Measurements from ENCODE around the gene TBC1D14. TPM values are rescaled to one million over a fixed set of nuclear protein-coding genes. Genes with fewer than 3 reads are reported as not detected.

Gene TBC1D14
- total RNA-seq, 6 experiments from 2014 or later: 14.1 to 34.8 (median 30.6) TPM

DNA sequence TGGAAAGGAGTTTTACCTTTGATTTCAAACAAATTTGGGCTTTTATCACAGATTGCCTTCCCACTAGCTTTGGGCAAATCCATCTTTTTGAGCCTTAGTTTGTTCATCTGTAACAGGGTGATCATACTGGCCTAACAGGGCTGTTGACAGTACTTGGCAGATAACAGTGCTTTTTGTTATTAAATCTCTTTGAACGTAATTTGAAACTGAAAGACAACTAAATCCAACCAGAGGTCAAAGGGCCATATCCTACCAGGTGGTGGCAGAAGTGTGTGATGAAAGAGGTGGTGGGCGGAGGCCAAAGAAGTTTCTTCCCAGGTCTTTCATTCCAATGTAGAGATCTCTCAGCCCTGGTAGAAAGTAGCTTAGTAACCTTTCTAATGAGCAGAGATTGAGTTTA lies 98.3 kb downstream of the TBC1D14 start:
- TF ChIP-seq, protein P1, sequence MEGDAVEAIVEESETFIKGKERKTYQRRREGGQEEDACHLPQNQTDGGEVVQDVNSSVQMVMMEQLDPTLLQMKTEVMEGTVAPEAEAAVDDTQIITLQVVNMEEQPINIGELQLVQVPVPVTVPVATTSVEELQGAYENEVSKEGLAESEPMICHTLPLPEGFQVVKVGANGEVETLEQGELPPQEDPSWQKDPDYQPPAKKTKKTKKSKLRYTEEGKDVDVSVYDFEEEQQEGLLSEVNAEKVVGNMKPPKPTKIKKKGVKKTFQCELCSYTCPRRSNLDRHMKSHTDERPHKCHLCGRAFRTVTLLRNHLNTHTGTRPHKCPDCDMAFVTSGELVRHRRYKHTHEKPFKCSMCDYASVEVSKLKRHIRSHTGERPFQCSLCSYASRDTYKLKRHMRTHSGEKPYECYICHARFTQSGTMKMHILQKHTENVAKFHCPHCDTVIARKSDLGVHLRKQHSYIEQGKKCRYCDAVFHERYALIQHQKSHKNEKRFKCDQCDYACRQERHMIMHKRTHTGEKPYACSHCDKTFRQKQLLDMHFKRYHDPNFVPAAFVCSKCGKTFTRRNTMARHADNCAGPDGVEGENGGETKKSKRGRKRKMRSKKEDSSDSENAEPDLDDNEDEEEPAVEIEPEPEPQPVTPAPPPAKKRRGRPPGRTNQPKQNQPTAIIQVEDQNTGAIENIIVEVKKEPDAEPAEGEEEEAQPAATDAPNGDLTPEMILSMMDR (IDR thresholded peaks at IDR 0.05): no peak
- no peak for TF ChIP-seq POLR2A (IDR thresholded peaks at IDR 0.05)
- Histone ChIP-seq H3K27ac (peak overlapping the region in 2 of 3 donors; percentile 62 to 88), H3K27me3 (no peaks in the 10 kb centered on the region), H3K4me3 (no peak overlapping the region), H3K36me3 (peaks cover 0 to 59% (median 2%) of the 10 kb centered on the region in 4 donors), H3K4me1 (peaks cover 0 to 26% (median 9%) of the 10 kb centered on the region in 4 donors), H3K9me3 (no peaks in the 10 kb centered on the region)
- DNase-seq (peak in 2 of 3 donors; percentile 70 to 81), ATAC-seq (peak; percentile 82 to 89 (median 86))
- 14% methylated on average over 2 of the region's 2 CpGs for WGBS (ENCODE audit: insufficient coverage, low coverage, low lambda C conversion rate, missing lambda C conversion rate)
- intact Hi-C loops (cut with DNase I): no loop called here

DNA sequence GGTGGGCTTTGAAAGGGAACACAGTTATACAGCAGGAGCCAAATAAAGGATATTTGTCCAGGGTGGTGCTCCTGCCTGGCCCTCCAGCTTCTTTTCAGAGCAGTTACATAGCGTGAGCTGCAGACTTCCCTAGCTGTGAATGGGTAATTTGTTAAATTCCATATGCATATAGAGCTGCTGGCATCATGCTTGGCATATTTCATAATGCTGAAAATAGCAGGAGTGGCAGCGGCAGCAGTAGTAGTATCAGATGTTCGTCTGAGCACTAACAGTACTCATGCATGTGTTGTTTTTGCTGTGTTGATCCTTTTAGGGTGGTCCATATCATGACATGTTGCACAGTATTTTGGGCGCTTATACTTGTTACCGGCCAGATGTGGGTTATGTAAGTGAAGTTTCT lies 99.9 kb downstream of the TBC1D14 start:
- whole genome bisulfite sequencing (ENCODE audit: insufficient coverage, low coverage, low lambda C conversion rate, missing lambda C conversion rate): 88% methylated on average over 4 of the region's 5 CpGs
- ATAC-seq: no peak

DNA sequence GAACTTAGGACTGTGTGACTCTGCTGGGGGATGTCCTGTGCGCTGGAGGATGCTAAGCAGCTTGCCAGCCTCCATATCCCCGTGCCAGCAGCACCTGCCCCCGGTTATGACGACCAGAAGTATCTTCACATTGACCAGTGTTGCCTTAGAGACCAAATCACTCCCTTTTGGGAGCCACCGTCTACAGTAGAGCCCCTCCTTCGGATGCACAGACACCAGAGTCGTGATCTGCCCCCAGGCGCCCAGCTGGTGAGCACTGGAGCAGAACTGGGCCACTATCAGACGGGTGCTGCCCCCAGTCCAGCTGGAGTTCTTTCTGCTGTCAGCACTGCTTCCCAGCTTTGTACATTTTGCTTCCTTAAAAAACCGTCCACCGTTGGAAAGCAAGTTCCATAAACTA lies 103.5 kb downstream of the TBC1D14 start:
- intact Hi-C loops (cut with DNase I): no loop called here
- Histone ChIP-seq H3K4me3 (no peak overlapping the region), H3K27ac (no peak overlapping the region), H3K27me3 (no peaks in the 10 kb centered on the region), H3K36me3 (peaks cover 0 to 57% (median 5%) of the 10 kb centered on the region in 4 donors), H3K9me3 (no peaks in the 10 kb centered on the region), H3K4me1 (peaks cover 0 to 38% (median 12%) of the 10 kb centered on the region in 4 donors)
- no peak for ATAC-seq
- WGBS (ENCODE audit: insufficient coverage, low coverage, low lambda C conversion rate, missing lambda C conversion rate): 83% methylated on average over 7 of the region's 11 CpGs
- no peak for DNase-seq
- no peak for TF ChIP-seq POLR2A (IDR thresholded peaks at IDR 0.05)
- TF ChIP-seq, protein P1 (IDR thresholded peaks at IDR 0.05): no peak

More for the DNA sequence above, 99.9 kb downstream of the TBC1D14 start:
- Histone ChIP-seq H3K4me1 (peaks cover 0 to 33% (median 12%) of the 10 kb centered on the region in 4 donors), H3K4me3 (no peak overlapping the region), H3K27ac (no peak overlapping the region), H3K36me3 (peaks cover 0 to 59% (median 3%) of the 10 kb centered on the region in 4 donors), H3K9me3 (no peaks in the 10 kb centered on the region), H3K27me3 (no peaks in the 10 kb centered on the region)
- no peak for DNase-seq
- intact Hi-C loops (cut with DNase I): no loop called here
- TF ChIP-seq POLR2A (IDR thresholded peaks at IDR 0.05): no peak
- TF ChIP-seq, protein P1 (IDR thresholded peaks at IDR 0.05): no peak

DNA sequence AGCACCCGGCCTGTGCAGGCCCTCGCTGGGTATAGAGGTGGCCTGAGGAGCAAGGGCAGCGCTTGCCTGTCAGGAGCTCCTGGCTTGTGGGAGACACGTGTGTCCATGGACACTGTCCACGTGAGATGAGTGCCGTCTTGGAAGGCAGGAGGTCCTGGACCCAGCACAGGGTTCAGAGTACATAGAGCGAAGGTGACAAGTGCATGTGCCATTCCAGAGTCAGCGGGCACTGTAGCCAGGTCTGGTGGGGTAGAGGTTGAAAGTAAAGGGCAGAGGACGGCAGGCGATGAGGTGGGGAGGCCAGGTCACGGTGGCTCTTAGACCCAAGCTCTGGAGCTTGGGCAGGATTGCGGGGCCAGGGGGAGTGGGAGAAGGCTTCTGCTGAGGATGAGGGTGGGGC lies 105.2 kb downstream of the TBC1D14 start:
- Histone ChIP-seq H3K36me3 (peaks cover 0 to 55% (median 5%) of the 10 kb centered on the region in 4 donors), H3K27me3 (no peaks in the 10 kb centered on the region), H3K4me3 (peak overlapping the region in 1 of 3 donors; percentile 28), H3K4me1 (peaks cover 0 to 32% (median 12%) of the 10 kb centered on the region in 4 donors), H3K9me3 (no peaks in the 10 kb centered on the region), H3K27ac (peak overlapping the region in 2 of 3 donors; percentile 66 to 67)
- no peak for TF ChIP-seq POLR2A (IDR thresholded peaks at IDR 0.05)
- TF ChIP-seq, protein P1 (IDR thresholded peaks at IDR 0.05): no peak
- 48% methylated on average over 12 of the region's 12 CpGs for WGBS (ENCODE audit: insufficient coverage, low coverage, low lambda C conversion rate, missing lambda C conversion rate)
- ATAC-seq (peak; percentile 84 to 92 (median 89)), DNase-seq (peak; percentile 67 to 92 (median 92))
- intact Hi-C loops (cut with DNase I): no loop called here

All from right lobe of liver (tissue), 6 donors.